Activated CD8-positive, alpha-beta T cell treated with anti-CD3 and anti-CD28 coated beads, Interleukin-2, amount 10 ng/mL, durations not matched to agents 7 days and 5 days (primary cell): ENCODE results near the gene RLN1. TPM values are rescaled to one million over a fixed set of nuclear protein-coding genes. Genes with fewer than 3 reads are reported as not detected.
"Not testable (repeated sequence)": the region's sequence is repeated elsewhere in the genome, so short reads cannot be mapped to it uniquely, and the experiment has no call there.

Source experiments
- ATAC-seq: fragments of 150-1000 bp; cut with Tn5 transposase; one replicate; pipeline ENCODE4 v1.10.0; 2021; ENCODE audit warnings: moderate library complexity
- CTCF ChIA-PET: fragments of 350-600 bp; sonication (Branson Sonifier 250); formaldehyde crosslinking; loops from one replicate; lab custom pipeline; 2021; ENCODE audit warnings: antibody characterized with exemption; lab: Charles Lee
- POLR2A ChIA-PET: fragments of 350-600 bp; sonication (Branson Sonifier 250); formaldehyde crosslinking; loops from one replicate; lab custom pipeline; 2021; ENCODE audit warnings: antibody characterized with exemption; lab: Charles Lee
- DNase-seq: peaks from one replicate; pipeline ENCODE4 v3.0.0-alpha.2; 2020
- H3K27ac Mint-ChIP-seq: one replicate; pipeline ENCODE4 v1.8.0; 2021; ENCODE audit warnings: mild to moderate bottlenecking, mixed read lengths
- H3K27me3 Mint-ChIP-seq: one replicate; pipeline ENCODE4 v1.8.0; 2021; ENCODE audit warnings: low read depth, mixed read lengths
- H3K36me3 Mint-ChIP-seq: one replicate; pipeline ENCODE4 v1.8.0; 2021; ENCODE audit warnings: low read depth, mixed read lengths
- H3K4me1 Mint-ChIP-seq: one replicate; pipeline ENCODE4 v1.8.0; 2021; ENCODE audit warnings: low read depth, mixed read lengths
- H3K4me3 Mint-ChIP-seq: one replicate; pipeline ENCODE4 v1.8.0; 2021; ENCODE audit warnings: mild to moderate bottlenecking, mixed read lengths
- H3K9me3 Mint-ChIP-seq: one replicate; pipeline ENCODE4 v1.8.0; 2022; ENCODE audit warnings: mixed read lengths; ENCODE audit not compliant: insufficient read depth
- total RNA-seq, 2 experiments: library from RNA; stranded (reverse); gene quantifications; one replicate each; pipeline ENCODE4 v1.2.3, GENCODE V29; 2021

RLN1 gene
- total RNA-seq, 2 experiments from 2014 or later = 1.3 to 1.5 TPM

DNA sequence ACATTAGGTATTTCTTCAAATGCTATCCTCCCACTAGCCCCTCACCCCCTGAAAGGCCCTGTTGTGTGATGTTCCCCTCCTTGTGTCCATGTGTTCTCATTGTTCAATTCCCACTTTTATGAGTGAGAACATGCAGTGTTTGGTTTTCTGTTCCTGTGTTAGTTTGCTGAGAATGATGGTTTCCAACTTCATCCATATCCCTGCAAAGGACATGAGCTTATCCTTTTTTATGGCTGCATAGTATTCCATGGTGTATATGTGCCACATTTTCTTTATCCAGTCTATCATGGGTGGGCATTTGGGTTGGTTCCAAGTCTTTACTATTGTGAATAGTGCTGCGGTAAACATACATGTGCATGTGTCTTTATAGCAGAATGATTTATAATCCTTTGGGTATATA lies 23.3 kb downstream of the RLN1 start:
- CTCF ChIA-PET, H3K4me1 Mint-ChIP-seq, ATAC-seq, H3K27ac Mint-ChIP-seq, POLR2A ChIA-PET, DNase-seq, H3K4me3 Mint-ChIP-seq, H3K27me3 Mint-ChIP-seq: not testable (repeated sequence)
- Mint-ChIP-seq H3K9me3 (peaks cover 15% of the 10 kb centered on the region), H3K36me3 (peaks cover 23% of the 10 kb centered on the region)

DNA sequence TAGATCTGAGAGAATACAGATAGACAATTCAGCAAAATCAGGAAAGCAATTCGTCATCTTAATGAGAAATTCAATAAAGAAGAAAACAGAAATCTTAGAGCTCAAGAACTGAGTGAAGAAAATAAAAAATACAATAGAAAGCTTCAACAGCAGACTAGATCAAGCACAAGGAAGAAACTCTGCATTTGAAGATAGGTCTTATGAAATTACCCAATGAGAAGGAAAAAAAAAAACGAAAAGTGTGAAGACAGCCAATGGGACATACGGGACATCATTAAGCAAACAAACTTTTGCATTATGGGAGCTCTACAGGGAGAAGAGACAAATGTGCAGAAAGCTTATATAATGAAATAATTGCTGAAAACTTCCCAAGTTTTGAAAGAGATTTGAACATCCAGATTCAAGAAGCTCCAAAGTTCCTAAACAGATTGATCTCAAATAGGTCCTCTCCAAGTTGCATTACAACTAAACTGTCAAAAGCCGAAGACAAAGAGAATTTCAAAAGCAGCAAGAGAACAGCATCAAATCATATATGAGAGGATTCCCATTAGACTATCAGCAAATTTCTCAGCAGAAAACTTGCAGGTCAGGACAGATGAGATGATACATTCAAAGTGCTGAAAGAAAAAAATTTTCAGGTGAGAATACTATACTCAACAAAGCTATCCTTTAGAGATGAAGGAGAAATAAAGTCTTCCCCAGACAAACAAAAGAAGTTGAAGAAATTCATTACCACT lies 24.3 kb downstream of the RLN1 start:
- ChIA-PET POLR2A (no interaction called here), CTCF (interaction anchor here (0.6 to 1.8 kb wide), 4 partner anchors 14 to 129 kb away, joined by 3 to 6 read pairs (median 4); no protein-coding TSS in a partner anchor)
- Mint-ChIP-seq H3K9me3 (peaks cover 15% of the 10 kb centered on the region), H3K4me3 (no peak overlapping the region), H3K4me1 (no peaks in the 10 kb centered on the region), H3K36me3 (peaks cover 23% of the 10 kb centered on the region), H3K27ac (no peak overlapping the region), H3K27me3 (no peaks in the 10 kb centered on the region)
- ATAC-seq (no peak), DNase-seq (no peak)

GRCh38 chr9:5310851-5311250 lies 28.8 kb downstream of the RLN1 start:
- peaks cover 8% of the 10 kb centered on the region for H3K4me1 Mint-ChIP-seq
- CTCF ChIA-PET = no interaction called here
- no peaks in the 10 kb centered on the region for H3K27me3 Mint-ChIP-seq
- ATAC-seq (no peak), DNase-seq (no peak)
- no peak overlapping the region for H3K4me3 Mint-ChIP-seq
- peaks cover 15% of the 10 kb centered on the region for H3K9me3 Mint-ChIP-seq
- POLR2A ChIA-PET = no interaction called here
- no peak overlapping the region for H3K27ac Mint-ChIP-seq
- peaks cover 13% of the 10 kb centered on the region for H3K36me3 Mint-ChIP-seq

DNA sequence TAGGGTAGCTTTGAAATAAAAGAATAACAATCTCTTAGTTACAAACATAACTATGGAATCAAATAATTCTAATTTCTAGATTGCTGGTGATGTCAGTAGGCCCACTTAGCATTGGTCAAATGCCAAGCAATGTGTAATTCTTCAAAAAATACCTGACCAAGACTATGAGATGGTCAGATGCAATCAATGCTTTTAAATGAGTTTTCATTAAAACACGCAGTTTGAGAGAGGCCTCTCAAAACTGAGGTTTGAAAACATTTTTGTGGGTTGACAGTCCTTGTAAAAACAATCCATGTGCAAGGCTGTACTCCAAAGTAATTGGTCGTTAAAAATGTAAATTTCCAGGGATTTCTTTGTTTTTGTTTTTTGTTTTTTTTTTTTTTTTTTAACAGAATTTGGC lies 33.9 kb downstream of the RLN1 start:
- H3K27ac Mint-ChIP-seq = no peak overlapping the region
- ChIA-PET CTCF (no interaction called here), POLR2A (no interaction called here)
- no peaks in the 10 kb centered on the region for H3K27me3 Mint-ChIP-seq
- peaks cover 32% of the 10 kb centered on the region for H3K4me1 Mint-ChIP-seq
- H3K4me3 Mint-ChIP-seq = no peak overlapping the region
- no peaks in the 10 kb centered on the region for H3K36me3 Mint-ChIP-seq
- no peaks in the 10 kb centered on the region for H3K9me3 Mint-ChIP-seq
- DNase-seq (no peak), ATAC-seq (no peak)

- Mint-ChIP-seq H3K4me1 (peaks cover 35% of the 10 kb centered on the region), H3K4me3 (peak within 1 kb of the TSS; percentile 6)
- CTCF ChIA-PET, H3K27me3 Mint-ChIP-seq, DNase-seq, H3K9me3 Mint-ChIP-seq, POLR2A ChIA-PET, H3K36me3 Mint-ChIP-seq, H3K27ac Mint-ChIP-seq: not testable (repeated sequence)
- peak; percentile 99 for ATAC-seq
These were observed 35.6 kb downstream of the RLN1 start, which contains the start of gene RLN2 for GRCh38 chr9:5303840-5304795. Gene RLN2 (minus strand): TSS chr9:5304716. CDS start chr9:5304580, 136 bp downstream.

- H3K27ac Mint-ChIP-seq = no peak overlapping the region
- CTCF ChIA-PET = interaction anchor here (1.2 kb wide), 1 partner anchor 13 kb away, joined by 3 read pairs; no protein-coding TSS in a partner anchor
These were observed 38.1 kb downstream of the RLN1 start for GRCh38 chr9:5301544-5301943.

DNA sequence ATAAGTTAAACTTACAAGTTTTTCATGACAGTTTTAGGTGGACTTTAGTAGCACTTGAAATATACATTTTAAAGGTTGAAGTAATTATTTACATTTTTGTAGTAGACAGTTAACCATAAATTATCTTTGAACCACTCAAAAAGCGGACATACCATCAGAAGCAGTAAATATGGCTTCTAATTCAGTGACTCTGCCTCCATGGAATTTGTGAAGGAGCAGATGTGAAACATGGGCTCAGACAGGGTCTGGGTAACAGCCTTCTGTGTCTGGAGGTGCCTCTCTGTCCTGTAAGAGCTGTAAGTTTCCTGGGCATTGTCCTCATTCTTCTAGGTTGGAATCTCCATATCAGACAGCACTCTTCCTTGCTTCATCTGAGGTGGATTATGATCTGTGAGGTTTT lies 47.5 kb downstream of the RLN1 start:
- ChIA-PET CTCF (no interaction called here), POLR2A (no interaction called here)
- ATAC-seq (no peak), DNase-seq (no peak)
- Mint-ChIP-seq H3K36me3 (no peaks in the 10 kb centered on the region), H3K9me3 (no peaks in the 10 kb centered on the region), H3K4me3 (no peak overlapping the region), H3K27me3 (peaks cover under 1% of the 10 kb centered on the region), H3K27ac (no peak overlapping the region), H3K4me1 (no peaks in the 10 kb centered on the region)

More at GRCh38 chr9:5301544-5301943, 38.1 kb downstream of the RLN1 start:
- ATAC-seq (no peak), DNase-seq (peak; percentile 29)
- H3K4me1 Mint-ChIP-seq = peaks cover 26% of the 10 kb centered on the region
- POLR2A ChIA-PET = no interaction called here
- H3K9me3 Mint-ChIP-seq = no peaks in the 10 kb centered on the region
- H3K27me3 Mint-ChIP-seq = no peaks in the 10 kb centered on the region
- peak overlapping the region; percentile 38 for H3K4me3 Mint-ChIP-seq
- H3K36me3 Mint-ChIP-seq = peaks cover 5% of the 10 kb centered on the region

DNA sequence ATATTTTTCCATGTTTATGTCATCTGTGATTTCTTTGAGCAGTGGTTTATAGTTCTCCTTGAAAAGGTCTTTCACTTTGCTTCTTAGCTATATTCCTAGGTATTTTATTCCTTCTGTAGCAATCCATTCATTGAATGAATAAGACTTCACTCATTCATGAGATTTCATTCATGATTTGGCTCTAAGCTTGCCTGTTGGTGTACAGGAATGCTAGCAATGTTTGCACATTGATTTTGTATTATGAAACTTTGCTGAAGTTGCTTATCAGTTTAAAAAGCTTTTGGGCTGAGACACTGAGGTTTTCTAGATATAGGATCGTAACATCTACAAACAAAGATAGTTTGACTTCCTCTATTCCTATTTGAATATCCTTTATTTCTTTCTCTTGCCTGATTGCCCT lies 51.1 kb downstream of the RLN1 start:
- no peaks in the 10 kb centered on the region for H3K36me3 Mint-ChIP-seq
- ATAC-seq = no peak
- no peak overlapping the region for H3K4me3 Mint-ChIP-seq
- H3K9me3 Mint-ChIP-seq = no peaks in the 10 kb centered on the region
- DNase-seq = no peak
- no peaks in the 10 kb centered on the region for H3K4me1 Mint-ChIP-seq
- POLR2A ChIA-PET = no interaction called here
- no peak overlapping the region for H3K27ac Mint-ChIP-seq
- peaks cover 2% of the 10 kb centered on the region for H3K27me3 Mint-ChIP-seq
- CTCF ChIA-PET = no interaction called here

DNA sequence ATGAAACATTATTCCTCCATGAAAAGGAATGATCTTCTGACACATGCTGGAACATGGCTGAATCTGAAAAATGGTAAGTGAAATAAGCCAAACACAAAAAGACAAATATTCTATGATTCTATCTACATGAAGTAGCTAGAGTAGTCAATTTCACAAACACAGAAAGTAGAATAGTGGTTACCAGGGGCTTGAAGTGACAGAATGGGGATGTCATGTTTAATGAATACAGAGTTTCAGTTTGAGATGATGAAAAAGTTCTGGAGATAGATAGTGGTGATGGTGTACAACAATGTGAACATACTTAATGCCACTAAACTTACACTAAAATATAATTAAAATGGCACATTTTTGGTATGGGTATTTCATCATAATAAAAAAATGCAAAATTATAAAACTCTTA lies 53.4 kb downstream of the RLN1 start:
- Mint-ChIP-seq H3K9me3 (no peaks in the 10 kb centered on the region), H3K4me3 (no peak overlapping the region)
- no peak for DNase-seq

More for the DNA sequence above, 53.4 kb downstream of the RLN1 start:
- Mint-ChIP-seq H3K27me3 (peaks cover 2% of the 10 kb centered on the region), H3K4me1 (no peaks in the 10 kb centered on the region), H3K27ac (no peak overlapping the region), H3K36me3 (no peaks in the 10 kb centered on the region)
- ChIA-PET POLR2A (no interaction called here), CTCF (no interaction called here)
- ATAC-seq = no peak

Other genes with a start within 250 kb of the RLN1 start
- not detected for gene INSL6, start 154.2 kb downstream of the RLN1 start, total RNA-seq
- gene INSL4, start 108.5 kb downstream of the RLN1 start, total RNA-seq = not detected
- gene RLN2, start 35.2 kb downstream of the RLN1 start, total RNA-seq = 1 to 10 TPM; 2.2 to 2.8 TPM
- gene PLGRKT, start 98.0 kb upstream of the RLN1 start, total RNA-seq = 10 to 100 TPM; 30.5 to 30.7 TPM
- 1 to 10 TPM; 4.0 to 4.9 TPM for gene CD274, start 110.7 kb upstream of the RLN1 start, total RNA-seq
- gene PDCD1LG2, start 170.7 kb upstream of the RLN1 start, total RNA-seq = under 1 TPM; 0.55 TPM